ENCODE data around the gene FAM81B. TPM values are rescaled to one million over a fixed set of nuclear protein-coding genes. Genes with fewer than 3 reads are reported as not detected.

Gene FAM81B
- polyA plus RNA-seq, 1 of the 3 experiments (the other 2 are of a cell fraction): 0.21 TPM

DNA sequence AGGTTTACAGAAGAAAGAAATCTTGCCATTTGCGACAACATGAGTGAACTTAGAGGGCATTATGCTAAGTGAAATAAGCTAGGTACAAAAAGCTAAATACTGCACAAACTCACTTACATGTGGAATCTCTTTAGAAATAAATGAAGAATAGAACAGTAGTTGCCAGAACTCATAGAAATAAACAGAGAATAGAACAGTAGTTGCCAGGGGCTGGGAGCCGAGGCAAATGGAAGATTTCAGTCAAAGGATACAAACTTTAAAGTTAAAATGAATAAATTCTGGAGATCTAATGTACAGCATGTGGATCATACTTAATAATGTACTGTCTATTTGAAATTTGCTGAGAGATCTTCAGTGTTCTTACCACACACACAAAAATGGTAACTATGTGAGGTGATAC is 63.4 kb downstream of the FAM81B start:
- Histone ChIP-seq H3K4me3 (ENCODE audit: low read depth in 2 of 2, low read length in 1 of 2) (no peak overlapping the region), H3K27ac (ENCODE audit: low read depth in 2 of 2, low read length in 1 of 2) (no peak overlapping the region), H4K20me1 (ENCODE audit: insufficient read depth) (no peaks in the 10 kb centered on the region), H3K4me2 (no peak overlapping the region), H3K4me1 (ENCODE audit: control insufficient read depth in 1 of 2, insufficient read depth in 2 of 2, low read depth in 1 of 2, low read length in 1 of 2) (no peaks in the 10 kb centered on the region), H3K9me2 (no peaks in the 10 kb centered on the region), H3K27me3 (ENCODE audit: insufficient read depth) (no peaks in the 10 kb centered on the region), H2AFZ (ENCODE audit: low read depth) (no peak overlapping the region), H3F3A (replicated peaks; ENCODE audit: insufficient read depth) (no peaks in the 10 kb centered on the region), H3K9ac (no peak overlapping the region), H3K79me2 (ENCODE audit: insufficient read depth) (no peaks in the 10 kb centered on the region), H3K36me3 (replicated peaks in 1 of 2; ENCODE audit: control insufficient read depth in 1 of 2, insufficient read depth in 2 of 2, low read length in 1 of 2) (peaks cover 0 to 4% of the 10 kb centered on the region in 2 experiments), H3K9me3 (no peaks in the 10 kb centered on the region)
- 80% methylated on average over 2 of the region's 2 CpGs for WGBS (ENCODE audit: low lambda C conversion rate)
- ChIA-PET POLR2A (no interaction called here), CTCF (interaction anchor here (1.8 kb wide), 1 partner anchor 14 kb away, joined by 4 read pairs; no protein-coding TSS in a partner anchor)
- no peak for TF ChIP-seq GABPA (IDR thresholded peaks at IDR 0.05; ENCODE audit: low read depth)
- TF ChIP-seq EP300 (IDR thresholded peaks at IDR 0.05; ENCODE audit: borderline replicate concordance in 1 of 2, low read depth in 1 of 2, low read length in 1 of 2): no peak
- no peak for TF ChIP-seq FOXM1 (IDR thresholded peaks at IDR 0.05; ENCODE audit: low read depth)
- TF ChIP-seq NFIC (IDR thresholded peaks at IDR 0.05; ENCODE audit: borderline replicate concordance): no peak
- TF ChIP-seq TAF1 (IDR thresholded peaks at IDR 0.05; ENCODE audit: borderline replicate concordance, low read depth, low read length): no peak
- TF ChIP-seq TCF12 (IDR thresholded peaks at IDR 0.05): no peak
- DNase-seq: no peak

DNA sequence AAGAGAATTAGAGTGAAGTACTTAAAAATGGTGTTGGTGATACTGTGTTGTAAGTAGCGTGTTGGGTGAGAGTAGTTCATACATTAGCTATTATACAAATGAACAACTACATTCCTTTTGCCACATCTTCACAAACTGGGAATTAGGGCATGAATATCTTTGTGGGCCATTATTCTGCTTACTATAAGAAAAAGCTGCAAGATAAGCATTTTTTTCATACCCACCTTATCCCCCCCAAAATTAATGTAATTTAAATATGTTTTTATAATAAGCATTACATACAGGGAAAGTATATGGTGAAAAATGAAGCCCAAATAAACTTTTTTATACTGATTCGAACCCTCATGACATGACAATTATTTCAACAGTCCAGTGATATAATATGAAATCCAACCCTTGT is 69.5 kb downstream of the FAM81B start:
- H3K27me3 ChIP-seq (ENCODE audit: insufficient read depth): no peaks in the 10 kb centered on the region
- H3K27ac ChIP-seq (ENCODE audit: low read depth in 2 of 2, low read length in 1 of 2): no peak overlapping the region
- 94% methylated on average over 2 of the region's 2 CpGs for WGBS (ENCODE audit: low lambda C conversion rate)
- no peaks in the 10 kb centered on the region for H3F3A ChIP-seq (replicated peaks; ENCODE audit: insufficient read depth)
- H3K79me2 ChIP-seq (ENCODE audit: insufficient read depth): no peaks in the 10 kb centered on the region; the same call in 1 of the 2 replicates
- no peak overlapping the region for H2AFZ ChIP-seq (ENCODE audit: low read depth)
- no peak overlapping the region for H3K4me3 ChIP-seq (ENCODE audit: low read depth in 2 of 2, low read length in 1 of 2)
- DNase-seq: no peak
- H3K9ac ChIP-seq: no peak overlapping the region
- no peaks in the 10 kb centered on the region for H4K20me1 ChIP-seq (ENCODE audit: insufficient read depth)
- H3K9me2 ChIP-seq: no peaks in the 10 kb centered on the region
- no peak overlapping the region for H3K4me2 ChIP-seq
- peaks cover 42 to 45% of the 10 kb centered on the region in 2 experiments for H3K36me3 ChIP-seq (replicated peaks in 1 of 2; ENCODE audit: control insufficient read depth in 1 of 2, insufficient read depth in 2 of 2, low read length in 1 of 2)
- TF ChIP-seq FOSL2 (IDR thresholded peaks at IDR 0.05; ENCODE audit: borderline replicate concordance, low read depth) (no peak), GABPA (IDR thresholded peaks at IDR 0.05; ENCODE audit: low read depth) (no peak), NRF1 (IDR thresholded peaks at IDR 0.05; ENCODE audit: low read depth, low read length) (no peak), MEF2A (IDR thresholded peaks at IDR 0.05; ENCODE audit: borderline replicate concordance, low read depth) (no peak), SIN3A (IDR thresholded peaks at IDR 0.05; ENCODE audit: borderline replicate concordance, low read depth, low read length) (no peak), FOXJ3 (CRISPR knock-in tag; IDR thresholded peaks at IDR 0.05) (no peak), USF2 (IDR thresholded peaks at IDR 0.05; ENCODE audit: borderline replicate concordance, low read depth, low read length) (no peak), GATA2 (CRISPR knock-in tag; IDR thresholded peaks at IDR 0.05) (no peak)
- no peaks in the 10 kb centered on the region for H3K9me3 ChIP-seq
- CTCF ChIA-PET: no interaction called here
- H3K4me1 ChIP-seq (ENCODE audit: control insufficient read depth in 1 of 2, insufficient read depth in 2 of 2, low read depth in 1 of 2, low read length in 1 of 2): no peaks in the 10 kb centered on the region
- POLR2A ChIA-PET: no interaction called here

DNA sequence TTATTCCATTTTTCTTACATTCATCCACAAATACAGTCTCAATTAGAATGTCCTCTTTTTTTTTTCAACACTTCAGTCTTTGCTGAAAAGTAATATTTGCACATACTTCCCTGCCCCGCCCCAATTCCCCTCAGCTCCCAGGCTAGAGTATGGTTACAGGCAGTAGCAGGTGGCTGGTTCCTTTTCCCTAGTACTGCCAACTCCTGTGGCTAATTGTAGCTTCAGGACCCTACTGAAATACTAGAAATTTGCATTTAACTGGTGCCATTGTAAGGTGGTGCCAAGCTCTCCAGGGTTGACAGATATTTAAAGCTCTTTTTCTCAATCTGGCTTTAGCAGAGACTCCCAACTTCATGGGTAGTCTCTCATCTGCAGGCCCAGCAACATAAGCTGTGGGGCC is 80.3 kb downstream of the FAM81B start:
- no peak overlapping the region for H3K4me2 ChIP-seq
- no peak overlapping the region for H2AFZ ChIP-seq (ENCODE audit: low read depth)
- 97% methylated on average over 1 of the region's 1 CpG for WGBS (ENCODE audit: low lambda C conversion rate)
- TF ChIP-seq SMC3 (IDR thresholded peaks at IDR 0.05; ENCODE audit: low read depth, low read length): no peak
- H3K36me3 ChIP-seq (replicated peaks in 1 of 2; ENCODE audit: control insufficient read depth in 1 of 2, insufficient read depth in 2 of 2, low read length in 1 of 2): peaks cover 38 to 45% of the 10 kb centered on the region in 2 experiments
- H3K27ac ChIP-seq (ENCODE audit: low read depth in 2 of 2, low read length in 1 of 2): no peak overlapping the region
- no peaks in the 10 kb centered on the region for H3K4me1 ChIP-seq (ENCODE audit: control insufficient read depth in 1 of 2, insufficient read depth in 2 of 2, low read depth in 1 of 2, low read length in 1 of 2)
- no peaks in the 10 kb centered on the region for H3K9me3 ChIP-seq
- H3F3A ChIP-seq (replicated peaks; ENCODE audit: insufficient read depth): no peaks in the 10 kb centered on the region
- POLR2A ChIA-PET: no interaction called here
- CTCF ChIA-PET: no interaction called here
- H3K79me2 ChIP-seq (ENCODE audit: insufficient read depth): no peaks in the 10 kb centered on the region
- no peak for DNase-seq
- H3K9ac ChIP-seq: no peak overlapping the region
- no peaks in the 10 kb centered on the region for H3K9me2 ChIP-seq
- no peaks in the 10 kb centered on the region for H3K27me3 ChIP-seq (ENCODE audit: insufficient read depth)
- H3K4me3 ChIP-seq (ENCODE audit: low read depth in 2 of 2, low read length in 1 of 2): no peak overlapping the region
- H4K20me1 ChIP-seq (ENCODE audit: insufficient read depth): no peaks in the 10 kb centered on the region

Measured in SK-N-SH (cell line).